Spleen (tissue), 7 donors: ENCODE data around the gene RASSF5.

Experiments
- CTCF ChIP-seq, 11 experiments: fragments of 200-600 bp in 7 of 11; fragments of 450-650 bp in 4 of 11; sonication (generic) in 4 of 11; IDR thresholded peaks in 8 of 11; conservative IDR thresholded peaks in 3 of 11; 1 replicate in 7 of 11; 2 replicates in 4 of 11; pipeline versions ENCODE4 v1.4.0 to v1.8.0; 2016 to 2021; ENCODE audit warnings: antibody characterized with exemption in 11 of 11, inconsistent platforms in 4 of 11, mild to moderate bottlenecking in 1 of 11
- POLR2AphosphoS5 ChIP-seq, 3 donors: sonication (generic); formaldehyde crosslinking; IDR thresholded peaks; one replicate each; pipeline ENCODE4 v1.5.1; 2017; ENCODE audit warnings: antibody characterized with exemption in 3 of 3
- donor health status: DM: no; HTN: no; CAD: no; lungs with moderate emphysema.
- donor health status: DM: no; HTN: no; CAD: no.
- donor health status: DM: no; HTN: no; CAD: no.

- TF ChIP-seq CTCF (IDR thresholded peaks at IDR 0.05 in 8 of 11, conservative IDR thresholded peaks at IDR 0.05 in 3 of 11) (no peak), POLR2AphosphoS5 (IDR thresholded peaks at IDR 0.05) (no peak)
Measured at GRCh38 chr1:206501881-206502280, 5.5 kb upstream of the RASSF5 start.
